ENCODE results near the gene SLC5A4.

- TF ChIP-seq CTCF (conservative IDR thresholded peaks at IDR 0.05; ENCODE audit: low read depth, low read length) (no peak), MXI1 (IDR thresholded peaks at IDR 0.05; ENCODE audit: borderline replicate concordance, low read depth, low read length) (no peak), RAD21 (IDR thresholded peaks at IDR 0.05; ENCODE audit: low read length) (no peak), CEBPB (IDR thresholded peaks at IDR 0.05; ENCODE audit: low read depth, low read length) (no peak), POLR2A (IDR thresholded peaks at IDR 0.05; ENCODE audit: low read depth, low read length) (no peak), RFX5 (IDR thresholded peaks at IDR 0.05; ENCODE audit: low read depth, low read length) (no peak), MAFK (IDR thresholded peaks at IDR 0.05; ENCODE audit: low read depth, low read length) (no peak), ELK1 (IDR thresholded peaks at IDR 0.05; ENCODE audit: borderline replicate concordance, low read depth, low read length) (no peak), FOS (IDR thresholded peaks at IDR 0.05; ENCODE audit: low read depth, low read length) (no peak), NFE2L2 (IDR thresholded peaks at IDR 0.05; ENCODE audit: low read depth, low read length) (no peak), SMC3 (IDR thresholded peaks at IDR 0.05; ENCODE audit: low read depth, low read length) (no peak), MAZ (IDR thresholded peaks at IDR 0.05; ENCODE audit: borderline replicate concordance, low read depth, low read length) (no peak)
These were observed 69.3 kb downstream of the SLC5A4 start for GRCh38 chr22:32185821-32186220.

All from IMR-90 (cell line).